Spleen (tissue), 11 donors: ENCODE results near the gene RNF6. TPM values are rescaled to one million over a fixed set of nuclear protein-coding genes. Genes with fewer than 3 reads are reported as not detected.

ENCODE experiments used
- DNase-seq: peaks from one replicate; pipeline ENCODE4 v3.0.0-alpha.2; 2020
- H3K27ac ChIP-seq, 8 donors: fragments of 200-600 bp; sonication (generic) in 7 of 8; 1 replicate in 4 of 8; 2 replicates in 4 of 8; pipeline versions ENCODE4 v1.5.0 to v1.8.0; 2016 to 2021; ENCODE audit warnings: inconsistent platforms in 4 of 8, mild to moderate bottlenecking in 4 of 8, moderate library complexity in 1 of 8
- H3K27me3 ChIP-seq, 7 donors: fragments of 200-600 bp; sonication (generic) in 6 of 7; replicated peaks in 1 of 7; 1 replicate in 4 of 7; 2 replicates in 3 of 7; pipeline versions ENCODE4 v1.5.0 to v1.8.0; 2016 to 2021; ENCODE audit warnings: inconsistent platforms in 3 of 7, mild to moderate bottlenecking in 1 of 7
- H3K36me3 ChIP-seq, 6 donors: fragments of 200-600 bp; sonication (generic) in 5 of 6; 1 replicate in 4 of 6; 2 replicates in 2 of 6; pipeline versions ENCODE4 v1.5.0 to v1.8.0; 2016 to 2021; ENCODE audit warnings: inconsistent platforms in 2 of 6
- H3K4me1 ChIP-seq, 6 donors: fragments of 200-600 bp; sonication (generic) in 5 of 6; 1 replicate in 3 of 6; 2 replicates in 3 of 6; pipeline versions ENCODE4 v1.5.0 to v1.8.0; 2016 to 2021; ENCODE audit warnings: inconsistent platforms in 3 of 6
- H3K4me3 ChIP-seq, 8 donors: fragments of 200-600 bp; sonication (generic) in 7 of 8; 1 replicate in 4 of 8; 2 replicates in 4 of 8; pipeline versions ENCODE4 v1.5.0 to v1.8.0; 2016 to 2021; ENCODE audit warnings: inconsistent platforms in 4 of 8, mild to moderate bottlenecking in 4 of 8, moderate library complexity in 2 of 8
- H3K9me3 ChIP-seq, 8 donors: fragments of 200-600 bp; sonication (generic) in 7 of 8; 1 replicate in 4 of 8; 2 replicates in 4 of 8; pipeline versions ENCODE4 v1.5.0 to v1.8.0; 2016 to 2021; ENCODE audit warnings: inconsistent platforms in 4 of 8
- POLR2A ChIP-seq, 3 donors: fragments of 450-650 bp; IDR thresholded peaks; one replicate each; pipeline ENCODE4 v1.5.1; 2017; ENCODE audit warnings: antibody characterized with exemption in 3 of 3, mild to moderate bottlenecking in 1 of 3
- POLR2AphosphoS5 ChIP-seq, 3 donors: sonication (generic); formaldehyde crosslinking; IDR thresholded peaks; one replicate each; pipeline ENCODE4 v1.5.1; 2017; ENCODE audit warnings: antibody characterized with exemption in 3 of 3
- WGBS, 5 donors: extraction: QIAGEN DNeasy Blood & Tissue Kit in 3 of 5; methylation state at CpG; one replicate each; pipeline versions ENCODE4 v1.1.5 to v1.1.7; 2013 to 2018; 5-methylcytosine and 5-hydroxymethylcytosine counted together
- intact Hi-C: fragments of 100-400 bp; cut with DNase I; formaldehyde crosslinking; loops from one replicate; pipeline ENCODE4 v1.15.0; 2023; ENCODE audit warnings: low total_unique reads
- polyA plus RNA-seq, 3 donors: library from polyadenylated mRNA; stranded (reverse); fragments of 200-250 nt; gene quantifications; one replicate each; pipeline ENCODE4 v1.2.1, GENCODE V29; 2013
- total RNA-seq, 7 donors: library from RNA; depleted of rRNA in 3 of 7; stranded (reverse); fragments of >200 nt in 3 of 7; fragmentation: NEBNext Ultra II Directional in 4 of 7; extraction: Animal tissue kit (Norgen Biotek cat#: 25700) in 4 of 7; gene quantifications; one replicate each; pipeline versions ENCODE4 v1.1.0 to v1.2.1, GENCODE V29; 2016 to 2021
- TF ChIP-seq, protein P1 (sequence below), 11 experiments: fragments of 200-600 bp in 7 of 11; fragments of 450-650 bp in 4 of 11; sonication (generic) in 4 of 11; IDR thresholded peaks in 8 of 11; conservative IDR thresholded peaks in 3 of 11; 1 replicate in 7 of 11; 2 replicates in 4 of 11; pipeline versions ENCODE4 v1.4.0 to v1.8.0; 2016 to 2021; ENCODE audit warnings: antibody characterized with exemption in 11 of 11, inconsistent platforms in 4 of 11, mild to moderate bottlenecking in 1 of 11
- donor health status: healthy with polysubstance abuse.
- donor health status: DM: no; HTN: no; CAD: no; lungs with moderate emphysema.
- donor health status: DM: no; HTN: no; CAD: no.
- donor health status: Bipolar disorder and iron deficiency.
- donor health status: healthy.
- donor health status: DM: no; HTN: no; CAD: no.
- donor health status: DM: yes; HTN: yes; CAD: no.

RNF6 gene
- total and polyA plus RNA-seq, 10 donors: 13.3 to 39.0 (median 29.7) TPM

DNA sequence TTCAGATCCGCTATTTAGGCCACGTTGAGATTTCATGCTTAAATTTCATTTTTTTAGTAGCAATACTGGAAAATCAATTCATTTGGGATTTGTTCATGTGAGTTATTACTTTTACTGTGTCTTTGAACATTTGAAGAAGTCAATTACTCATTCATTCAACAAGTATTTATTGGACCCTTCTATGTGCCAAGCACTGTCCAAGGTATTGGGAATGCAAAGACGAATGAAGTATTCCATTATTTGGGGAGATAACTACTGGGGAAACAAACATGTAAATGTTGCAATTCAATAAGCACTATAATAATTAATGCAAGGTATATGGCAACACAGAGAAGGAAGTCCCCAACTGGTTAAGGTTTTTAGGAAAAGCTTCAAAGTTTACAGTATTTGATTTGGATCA, 37.5 kb upstream of the RNF6 start:
- TF ChIP-seq, protein P1, sequence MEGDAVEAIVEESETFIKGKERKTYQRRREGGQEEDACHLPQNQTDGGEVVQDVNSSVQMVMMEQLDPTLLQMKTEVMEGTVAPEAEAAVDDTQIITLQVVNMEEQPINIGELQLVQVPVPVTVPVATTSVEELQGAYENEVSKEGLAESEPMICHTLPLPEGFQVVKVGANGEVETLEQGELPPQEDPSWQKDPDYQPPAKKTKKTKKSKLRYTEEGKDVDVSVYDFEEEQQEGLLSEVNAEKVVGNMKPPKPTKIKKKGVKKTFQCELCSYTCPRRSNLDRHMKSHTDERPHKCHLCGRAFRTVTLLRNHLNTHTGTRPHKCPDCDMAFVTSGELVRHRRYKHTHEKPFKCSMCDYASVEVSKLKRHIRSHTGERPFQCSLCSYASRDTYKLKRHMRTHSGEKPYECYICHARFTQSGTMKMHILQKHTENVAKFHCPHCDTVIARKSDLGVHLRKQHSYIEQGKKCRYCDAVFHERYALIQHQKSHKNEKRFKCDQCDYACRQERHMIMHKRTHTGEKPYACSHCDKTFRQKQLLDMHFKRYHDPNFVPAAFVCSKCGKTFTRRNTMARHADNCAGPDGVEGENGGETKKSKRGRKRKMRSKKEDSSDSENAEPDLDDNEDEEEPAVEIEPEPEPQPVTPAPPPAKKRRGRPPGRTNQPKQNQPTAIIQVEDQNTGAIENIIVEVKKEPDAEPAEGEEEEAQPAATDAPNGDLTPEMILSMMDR (IDR thresholded peaks at IDR 0.05 in 8 of 11, conservative IDR thresholded peaks at IDR 0.05 in 3 of 11): no peak
- TF ChIP-seq POLR2A (IDR thresholded peaks at IDR 0.05) (no peak), POLR2AphosphoS5 (IDR thresholded peaks at IDR 0.05) (no peak)
- H3K27me3 ChIP-seq: no peaks in the 10 kb centered on the region
- DNase-seq: no peak
- WGBS, 5 donors: 91 to 96% (median 93%) methylated on average over 3 of the region's 3 CpGs
- H3K4me3 ChIP-seq: no peak overlapping the region
- peaks cover 15 to 34% (median 25%) of the 10 kb centered on the region in 6 donors for H3K4me1 ChIP-seq
- intact Hi-C loops: loop anchor here (5.0 kb wide), 1 partner anchor 37 kb away; the partner anchor contains the start of gene RNF6
- H3K9me3 ChIP-seq: no peaks in the 10 kb centered on the region
- no peak overlapping the region for H3K27ac ChIP-seq
- no peaks in the 10 kb centered on the region for H3K36me3 ChIP-seq

- intact Hi-C loops: loop anchor here (5.0 kb wide), 1 partner anchor 35 kb away; the partner anchor contains the start of gene RNF6
- peaks cover 15 to 40% (median 28%) of the 10 kb centered on the region in 6 donors for H3K4me1 ChIP-seq
- 55 to 65% (median 59%) methylated on average over 2 of the region's 2 CpGs for WGBS, 5 donors
- H3K36me3 ChIP-seq: no peaks in the 10 kb centered on the region
- TF ChIP-seq, protein P1 (IDR thresholded peaks at IDR 0.05 in 8 of 11, conservative IDR thresholded peaks at IDR 0.05 in 3 of 11): no peak
- no peak for TF ChIP-seq POLR2A (IDR thresholded peaks at IDR 0.05)
- no peak for TF ChIP-seq POLR2AphosphoS5 (IDR thresholded peaks at IDR 0.05)
- H3K9me3 ChIP-seq: no peaks in the 10 kb centered on the region
- H3K27ac ChIP-seq: no peak overlapping the region
- no peaks in the 10 kb centered on the region for H3K27me3 ChIP-seq
- no peak for DNase-seq
- no peak overlapping the region for H3K4me3 ChIP-seq
These were observed 34.9 kb upstream of the RNF6 start for GRCh38 chr13:26257049-26257448.

DNA sequence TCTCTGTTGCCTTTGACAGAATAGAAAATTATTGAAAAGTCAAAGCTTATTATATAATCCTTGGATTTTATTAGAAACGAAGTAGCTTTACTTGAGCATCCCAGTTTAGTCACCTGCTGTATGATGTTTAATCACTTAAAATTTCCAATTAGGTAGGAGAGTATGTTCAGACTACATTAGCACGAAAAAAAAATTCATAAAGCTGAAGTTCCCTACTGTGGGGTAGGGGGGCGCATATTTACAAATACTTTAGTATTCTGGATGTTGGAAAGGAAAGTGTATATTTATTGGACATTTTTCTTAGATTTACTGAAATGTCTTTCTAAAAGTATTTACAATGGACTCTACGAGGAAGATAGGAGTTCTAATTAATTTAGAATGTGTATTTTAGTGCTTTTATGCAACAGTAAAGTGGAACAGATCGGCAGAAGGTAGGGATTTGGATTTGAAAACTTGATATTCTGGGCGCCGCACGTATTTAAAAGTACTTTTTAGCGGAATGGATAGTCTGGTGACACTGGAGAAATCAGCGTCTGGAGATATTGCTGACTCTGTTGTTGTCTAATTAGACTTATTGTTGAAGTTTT, 33.7 kb upstream of the RNF6 start:
- intact Hi-C loops: loop anchor here (5.0 kb wide), 1 partner anchor 33 kb away; the partner anchor contains the start of gene RNF6
- Histone ChIP-seq H3K9me3 (no peaks in the 10 kb centered on the region), H3K36me3 (no peaks in the 10 kb centered on the region), H3K27ac (no peak overlapping the region), H3K4me1 (peaks cover 15 to 40% (median 28%) of the 10 kb centered on the region in 6 donors), H3K4me3 (peak overlapping the region in 6 of 8 donors; percentile 82 to 98 (median 94)), H3K27me3 (no peaks in the 10 kb centered on the region)
- 60 to 70% (median 64%) methylated on average over 10 of the region's 10 CpGs for WGBS, 5 donors
- no peak for DNase-seq
- TF ChIP-seq, protein P1 (IDR thresholded peaks at IDR 0.05 in 8 of 11, conservative IDR thresholded peaks at IDR 0.05 in 3 of 11): peak in 1 of 11 experiments; percentile 21
- no peak for TF ChIP-seq POLR2A (IDR thresholded peaks at IDR 0.05)
- no peak for TF ChIP-seq POLR2AphosphoS5 (IDR thresholded peaks at IDR 0.05)

DNA sequence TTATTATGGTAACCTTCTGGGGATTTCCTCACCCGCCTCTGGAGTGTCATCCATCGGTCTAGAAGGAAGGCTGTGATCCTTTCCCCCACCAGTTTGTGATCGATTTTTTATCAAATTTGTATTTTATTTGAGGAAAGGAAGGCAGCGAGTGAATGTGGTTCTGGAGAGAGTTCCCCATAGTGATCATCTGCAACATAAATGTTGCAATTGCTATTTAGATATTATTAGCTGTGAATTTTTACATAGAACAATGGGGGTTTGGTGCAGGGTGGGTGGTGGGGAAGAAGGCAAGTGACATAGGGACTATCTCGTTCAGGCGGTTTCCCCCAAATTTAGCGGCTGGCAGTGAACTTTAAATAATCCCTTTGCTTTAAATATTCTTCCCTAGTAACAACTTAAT, 33.0 kb upstream of the RNF6 start:
- H3K27me3 ChIP-seq: peaks cover 0 to 6% (median 0%) of the 10 kb centered on the region in 7 donors
- DNase-seq: no peak
- TF ChIP-seq POLR2AphosphoS5 (IDR thresholded peaks at IDR 0.05) (no peak), POLR2A (IDR thresholded peaks at IDR 0.05) (no peak)
- TF ChIP-seq, protein P1 (IDR thresholded peaks at IDR 0.05 in 8 of 11, conservative IDR thresholded peaks at IDR 0.05 in 3 of 11): no peak
- WGBS, 5 donors: 3 to 8% (median 4%) methylated on average over 7 of the region's 7 CpGs
- H3K27ac ChIP-seq: peak overlapping the region; percentile 89 to 98 (median 95)
- peaks cover 15 to 40% (median 28%) of the 10 kb centered on the region in 6 donors for H3K4me1 ChIP-seq
- intact Hi-C loops: loop anchor here (5.0 kb wide), 1 partner anchor 33 kb away; the partner anchor contains the start of gene RNF6
- H3K4me3 ChIP-seq: peak overlapping the region; percentile 82 to 98 (median 94)
- H3K9me3 ChIP-seq: no peaks in the 10 kb centered on the region
- H3K36me3 ChIP-seq: no peaks in the 10 kb centered on the region
